Activated naive CD4-positive, alpha-beta T cell treated with anti-CD3 and anti-CD28 coated beads for 36 hours (primary cell): ENCODE data around the gene IFT27. TPM values are rescaled to one million over a fixed set of nuclear protein-coding genes. Genes with fewer than 3 reads are reported as not detected.
A peak's percentile ranks its signal among the peaks of the same experiment; 100 is the strongest.
"Not testable (repeated sequence)": the region's sequence is repeated elsewhere in the genome, so short reads cannot be mapped to it uniquely, and the experiment has no call there.

Experiments
- CTCF ChIA-PET: fragments of 350-600 bp; sonication (Branson Sonifier 250); formaldehyde crosslinking; loops from one replicate; lab custom pipeline; 2021; ENCODE audit warnings: antibody characterized with exemption; lab: Charles Lee
- DNase-seq: peaks from one replicate; pipeline ENCODE4 v3.0.0-alpha.2; 2020
- H3K27ac Mint-ChIP-seq: one replicate; pipeline ENCODE4 v1.8.0; 2021; ENCODE audit warnings: mild to moderate bottlenecking, mixed read lengths
- H3K27me3 Mint-ChIP-seq: one replicate; pipeline ENCODE4 v1.8.0; 2021; ENCODE audit warnings: low read depth, mixed read lengths
- H3K36me3 Mint-ChIP-seq: one replicate; pipeline ENCODE4 v1.8.0; 2021; ENCODE audit warnings: low read depth, mixed read lengths
- H3K4me1 Mint-ChIP-seq: one replicate; pipeline ENCODE4 v1.8.0; 2021; ENCODE audit warnings: low read depth, mixed read lengths
- H3K4me3 Mint-ChIP-seq: one replicate; pipeline ENCODE4 v1.8.0; 2021; ENCODE audit warnings: mild to moderate bottlenecking, moderate library complexity, mixed read lengths
- H3K9me3 Mint-ChIP-seq: one replicate; pipeline ENCODE4 v1.8.0; 2021; ENCODE audit warnings: mixed read lengths
- intact Hi-C: fragments of 100-400 bp; cut with micrococcal nuclease; formaldehyde crosslinking; loops from one replicate; pipeline ENCODE4 v1.15.1; 2023
- total RNA-seq, 2 experiments: library from RNA; stranded (reverse); gene quantifications; one replicate each; pipeline ENCODE4 v1.2.3, GENCODE V29; 2021

IFT27 gene
- total RNA-seq, 2 experiments from 2014 or later: 15.7 to 16.2 TPM

- H3K27ac Mint-ChIP-seq: no peak overlapping the region
- DNase-seq: no peak
- H3K4me3 Mint-ChIP-seq: no peak overlapping the region
- H3K36me3 Mint-ChIP-seq: no peaks in the 10 kb centered on the region
- no peaks in the 10 kb centered on the region for H3K9me3 Mint-ChIP-seq
- CTCF ChIA-PET: interaction anchor here (1.1 kb wide), 1 partner anchor 98 kb away, joined by 3 read pairs; no protein-coding TSS in a partner anchor
- no peaks in the 10 kb centered on the region for H3K27me3 Mint-ChIP-seq
- H3K4me1 Mint-ChIP-seq: peaks cover 3% of the 10 kb centered on the region
- intact Hi-C loops: no loop called here
Observed at GRCh38 chr22:36760786-36761185, 15.1 kb downstream of the IFT27 start.

GRCh38 chr22:36759481-36760159 is 16.3 kb downstream of the IFT27 start:
- Mint-ChIP-seq H3K4me3 (no peak overlapping the region), H3K4me1 (peaks cover 3% of the 10 kb centered on the region), H3K36me3 (no peaks in the 10 kb centered on the region), H3K9me3 (no peaks in the 10 kb centered on the region), H3K27ac (no peak overlapping the region), H3K27me3 (no peaks in the 10 kb centered on the region)
- CTCF ChIA-PET: interaction anchor here (0.6 to 3.6 kb wide), 2 partner anchors 15 to 49 kb away, joined by 3 to 34 read pairs; partner anchors contain the start of gene IFT27
- intact Hi-C loops: no loop called here
- DNase-seq: no peak

- intact Hi-C loops: no loop called here
- CTCF ChIA-PET: interaction anchor here (1.0 to 3.6 kb wide), 5 partner anchors 16 to 217 kb away, joined by 3 to 34 read pairs (median 10); partner anchors contain the start of gene IFT27
- H3K27ac Mint-ChIP-seq: no peak overlapping the region
Observed at GRCh38 chr22:36758792-36759271, 17.1 kb downstream of the IFT27 start.

GRCh38 chr22:36757668-36758211 is 18.2 kb downstream of the IFT27 start:
- no peak overlapping the region for H3K4me3 Mint-ChIP-seq
- peaks cover 3% of the 10 kb centered on the region for H3K4me1 Mint-ChIP-seq
- CTCF ChIA-PET: interaction anchor here (0.7 to 3.6 kb wide), 19 partner anchors 9 to 225 kb away, joined by 3 to 34 read pairs (median 4); partner anchors contain the start of gene IFT27
- no peak overlapping the region for H3K27ac Mint-ChIP-seq
- peaks cover 5% of the 10 kb centered on the region for H3K27me3 Mint-ChIP-seq
- no peaks in the 10 kb centered on the region for H3K36me3 Mint-ChIP-seq
- intact Hi-C loops: loop anchor here (1.0 to 2.0 kb wide), 5 partner anchors 17 to 221 kb away; no protein-coding TSS in a partner anchor
- DNase-seq: peak; percentile 90
- H3K9me3 Mint-ChIP-seq: no peaks in the 10 kb centered on the region

More at GRCh38 chr22:36758792-36759271, 17.1 kb downstream of the IFT27 start:
- no peak for DNase-seq
- Mint-ChIP-seq H3K4me1 (peaks cover 3% of the 10 kb centered on the region), H3K9me3 (no peaks in the 10 kb centered on the region), H3K36me3 (no peaks in the 10 kb centered on the region), H3K4me3 (no peak overlapping the region), H3K27me3 (no peaks in the 10 kb centered on the region)

- no peak overlapping the region for H3K27ac Mint-ChIP-seq
- no peak for DNase-seq
- peaks cover 5% of the 10 kb centered on the region for H3K27me3 Mint-ChIP-seq
- no peak overlapping the region for H3K4me3 Mint-ChIP-seq
- CTCF ChIA-PET: interaction anchor here (0.7 to 3.6 kb wide), 19 partner anchors 9 to 288 kb away, joined by 3 to 34 read pairs (median 4); partner anchors contain the start of gene IFT27
- no peaks in the 10 kb centered on the region for H3K36me3 Mint-ChIP-seq
- intact Hi-C loops: loop anchor here (1.0 to 2.0 kb wide), 5 partner anchors 18 to 221 kb away; no protein-coding TSS in a partner anchor
- no peaks in the 10 kb centered on the region for H3K9me3 Mint-ChIP-seq
- peaks cover 3% of the 10 kb centered on the region for H3K4me1 Mint-ChIP-seq
Observed at GRCh38 chr22:36756746-36757655, 18.9 kb downstream of the IFT27 start.

GRCh38 chr22:36756031-36756430 is 19.9 kb downstream of the IFT27 start:
- Mint-ChIP-seq H3K4me3 (no peak overlapping the region), H3K9me3 (no peaks in the 10 kb centered on the region), H3K27me3 (peaks cover 5% of the 10 kb centered on the region), H3K27ac (no peak overlapping the region), H3K36me3 (no peaks in the 10 kb centered on the region), H3K4me1 (peaks cover 3% of the 10 kb centered on the region)
- CTCF ChIA-PET: interaction anchor here (0.7 to 3.6 kb wide), 7 partner anchors 13 to 251 kb away, joined by 3 to 34 read pairs (median 9); partner anchors contain the start of gene IFT27
- intact Hi-C loops: loop anchor here (2.0 kb wide), 1 partner anchor 19 kb away; no protein-coding TSS in a partner anchor
- DNase-seq: no peak

GRCh38 chr22:36755316-36755715 is 20.6 kb downstream of the IFT27 start:
- CTCF ChIA-PET: interaction anchor here (0.6 to 1.5 kb wide), 4 partner anchors 57 to 222 kb away, joined by 3 to 5 read pairs (median 3); no protein-coding TSS in a partner anchor
- Mint-ChIP-seq H3K27me3 (peaks cover 5% of the 10 kb centered on the region), H3K9me3 (no peaks in the 10 kb centered on the region), H3K4me3 (no peak overlapping the region), H3K4me1 (peaks cover 3% of the 10 kb centered on the region), H3K36me3 (no peaks in the 10 kb centered on the region), H3K27ac (no peak overlapping the region)
- no peak for DNase-seq
- intact Hi-C loops: no loop called here

GRCh38 chr22:36754881-36755280 is 21.0 kb downstream of the IFT27 start:
- H3K27me3 Mint-ChIP-seq, H3K4me1 Mint-ChIP-seq, H3K36me3 Mint-ChIP-seq, H3K27ac Mint-ChIP-seq, H3K4me3 Mint-ChIP-seq, DNase-seq, intact Hi-C loops, H3K9me3 Mint-ChIP-seq: not testable (repeated sequence)
- CTCF ChIA-PET: interaction anchor here (1.5 kb wide), 1 partner anchor 222 kb away, joined by 3 read pairs; no protein-coding TSS in a partner anchor

GRCh38 chr22:36753916-36754315 is 22.0 kb downstream of the IFT27 start:
- DNase-seq: no peak
- no peaks in the 10 kb centered on the region for H3K36me3 Mint-ChIP-seq
- H3K9me3 Mint-ChIP-seq: no peaks in the 10 kb centered on the region
- H3K27me3 Mint-ChIP-seq: peaks cover 5% of the 10 kb centered on the region
- H3K27ac Mint-ChIP-seq: no peak overlapping the region
- peaks cover 3% of the 10 kb centered on the region for H3K4me1 Mint-ChIP-seq
- H3K4me3 Mint-ChIP-seq: no peak overlapping the region
- intact Hi-C loops: no loop called here
- CTCF ChIA-PET: no interaction called here

GRCh38 chr22:36753120-36753802 is 22.7 kb downstream of the IFT27 start:
- peaks cover 5% of the 10 kb centered on the region for H3K27me3 Mint-ChIP-seq
- intact Hi-C loops: no loop called here
- no peaks in the 10 kb centered on the region for H3K36me3 Mint-ChIP-seq
- peaks cover 3% of the 10 kb centered on the region for H3K4me1 Mint-ChIP-seq
- no peak overlapping the region for H3K27ac Mint-ChIP-seq
- no peaks in the 10 kb centered on the region for H3K9me3 Mint-ChIP-seq
- no peak overlapping the region for H3K4me3 Mint-ChIP-seq
- CTCF ChIA-PET: interaction anchor here (1.0 kb wide), 1 partner anchor 103 kb away, joined by 3 read pairs; no protein-coding TSS in a partner anchor
- no peak for DNase-seq

- intact Hi-C loops: no loop called here
- H3K9me3 Mint-ChIP-seq: no peaks in the 10 kb centered on the region
- H3K27me3 Mint-ChIP-seq: no peaks in the 10 kb centered on the region
- no peak overlapping the region for H3K27ac Mint-ChIP-seq
- no peaks in the 10 kb centered on the region for H3K36me3 Mint-ChIP-seq
- CTCF ChIA-PET: no interaction called here
- no peak overlapping the region for H3K4me3 Mint-ChIP-seq
- DNase-seq: no peak
- no peaks in the 10 kb centered on the region for H3K4me1 Mint-ChIP-seq
Observed at GRCh38 chr22:36746375-36746970, 29.4 kb downstream of the IFT27 start.
